IPS DF 4.7 (cell line): ENCODE results near the gene CCDC71L.

Experiments used
- DNase-seq: peaks from one replicate; pipeline ENCODE4 v3.0.0-alpha.2; 2013; ENCODE audit warnings: low spot score; ENCODE audit errors: extremely low read depth

Gene CCDC71L

GRCh38 chr7:106626376-106627164, 34.4 kb downstream of the CCDC71L start:
- DNase-seq = no peak

GRCh38 chr7:106625678-106626301, 35.2 kb downstream of the CCDC71L start:
- no peak for DNase-seq

GRCh38 chr7:106623853-106624252, 37.1 kb downstream of the CCDC71L start:
- DNase-seq = no peak

- no peak for DNase-seq
Measured at GRCh38 chr7:106623315-106623660, 37.7 kb downstream of the CCDC71L start.

- no peak for DNase-seq
Measured at GRCh38 chr7:106622654-106623314, 38.2 kb downstream of the CCDC71L start.

- no peak for DNase-seq
Measured at GRCh38 chr7:106621393-106622132, 39.4 kb downstream of the CCDC71L start.

GRCh38 chr7:106620676-106621075, 40.3 kb downstream of the CCDC71L start:
- DNase-seq = no peak

- DNase-seq = no peak
Measured at GRCh38 chr7:106620034-106620433, 40.9 kb downstream of the CCDC71L start.

- DNase-seq = no peak
Measured at GRCh38 chr7:106619213-106619612, 41.7 kb downstream of the CCDC71L start.

- no peak for DNase-seq
Measured at GRCh38 chr7:106618480-106618879, 42.5 kb downstream of the CCDC71L start.

- no peak for DNase-seq
Measured at GRCh38 chr7:106617860-106618259, 43.1 kb downstream of the CCDC71L start.

GRCh38 chr7:106616708-106617051, 44.3 kb downstream of the CCDC71L start:
- no peak for DNase-seq

GRCh38 chr7:106615808-106616707, 44.9 kb downstream of the CCDC71L start:
- DNase-seq = no peak

- no peak for DNase-seq
Measured at GRCh38 chr7:106614751-106615150, 46.2 kb downstream of the CCDC71L start.

GRCh38 chr7:106613848-106614560, 47.0 kb downstream of the CCDC71L start:
- DNase-seq = no peak

- no peak for DNase-seq
Measured at GRCh38 chr7:106613279-106613678, 47.7 kb downstream of the CCDC71L start.

GRCh38 chr7:106612432-106612831, 48.5 kb downstream of the CCDC71L start:
- DNase-seq = no peak

GRCh38 chr7:106611911-106612310, 49.0 kb downstream of the CCDC71L start:
- no peak for DNase-seq

GRCh38 chr7:106610996-106611886, 49.7 kb downstream of the CCDC71L start:
- DNase-seq = no peak
